ENCODE results near the gene DAAM2.

DAAM2 gene

GRCh38 chr6:39755231-39755630, 36.9 kb upstream of the DAAM2 start:
- Histone ChIP-seq H3K9me3 (no peaks in the 10 kb centered on the region), H3K27me3 (no peaks in the 10 kb centered on the region), H3K36me3 (no peaks in the 10 kb centered on the region), H3K4me3 (no peak overlapping the region), H3K4me1 (peaks cover 0 to 40% (median 18%) of the 10 kb centered on the region in 4 donors), H3K27ac (peak overlapping the region in 1 of 2 donors; percentile 72)
- TF ChIP-seq CTCF (IDR thresholded peaks at IDR 0.05) = no peak
- no peak for DNase-seq
- intact Hi-C loops (cut with DNase I; ENCODE audit: low total_unique reads) = no loop called here

GRCh38 chr6:39756582-39756981, 35.6 kb upstream of the DAAM2 start:
- no peak for DNase-seq
- H3K36me3 ChIP-seq = no peaks in the 10 kb centered on the region
- peaks cover 0 to 47% (median 23%) of the 10 kb centered on the region in 4 donors for H3K4me1 ChIP-seq
- intact Hi-C loops (cut with DNase I; ENCODE audit: low total_unique reads) = no loop called here
- TF ChIP-seq CTCF (IDR thresholded peaks at IDR 0.05) = no peak
- H3K4me3 ChIP-seq = no peak overlapping the region
- H3K27me3 ChIP-seq = no peaks in the 10 kb centered on the region
- H3K9me3 ChIP-seq = no peaks in the 10 kb centered on the region
- H3K27ac ChIP-seq = no peak overlapping the region

GRCh38 chr6:39758905-39759605, 33.1 kb upstream of the DAAM2 start:
- DNase-seq = no peak

GRCh38 chr6:39760226-39760952, 31.8 kb upstream of the DAAM2 start:
- Histone ChIP-seq H3K27ac (peak overlapping the region in 1 of 2 donors; percentile 8), H3K36me3 (no peaks in the 10 kb centered on the region), H3K9me3 (no peaks in the 10 kb centered on the region), H3K27me3 (no peaks in the 10 kb centered on the region), H3K4me1 (peaks cover 0 to 21% (median 9%) of the 10 kb centered on the region in 4 donors), H3K4me3 (no peak overlapping the region)
- DNase-seq = no peak
- intact Hi-C loops (cut with DNase I; ENCODE audit: low total_unique reads) = no loop called here
- no peak for TF ChIP-seq CTCF (IDR thresholded peaks at IDR 0.05)

More at GRCh38 chr6:39758905-39759605, 33.1 kb upstream of the DAAM2 start:
- no peak for TF ChIP-seq CTCF (IDR thresholded peaks at IDR 0.05)
- no peak overlapping the region for H3K27ac ChIP-seq
- H3K36me3 ChIP-seq = no peaks in the 10 kb centered on the region
- peaks cover 0 to 34% (median 15%) of the 10 kb centered on the region in 4 donors for H3K4me1 ChIP-seq
- intact Hi-C loops (cut with DNase I; ENCODE audit: low total_unique reads) = no loop called here
- H3K4me3 ChIP-seq = no peak overlapping the region
- H3K27me3 ChIP-seq = no peaks in the 10 kb centered on the region
- H3K9me3 ChIP-seq = no peaks in the 10 kb centered on the region

GRCh38 chr6:39765508-39766065, 26.6 kb upstream of the DAAM2 start:
- DNase-seq = no peak
- no peaks in the 10 kb centered on the region for H3K36me3 ChIP-seq
- H3K4me3 ChIP-seq = no peak overlapping the region
- intact Hi-C loops (cut with DNase I; ENCODE audit: low total_unique reads) = no loop called here
- no peak overlapping the region for H3K27ac ChIP-seq
- H3K9me3 ChIP-seq = no peaks in the 10 kb centered on the region
- H3K4me1 ChIP-seq = peaks cover 0 to 5% (median 3%) of the 10 kb centered on the region in 4 donors
- no peak for TF ChIP-seq CTCF (IDR thresholded peaks at IDR 0.05)
- H3K27me3 ChIP-seq = no peaks in the 10 kb centered on the region

Measured in tibial artery (tissue), 4 donors.